ENCODE measurements around the gene ARSA.

ARSA gene

GRCh38 chr22:50579752-50580151, 48.2 kb downstream of the ARSA start:
- no peak for DNase-seq

GRCh38 chr22:50578776-50579310, 49.1 kb downstream of the ARSA start:
- DNase-seq, result no peak

GRCh38 chr22:50577987-50578775, 49.8 kb downstream of the ARSA start, which contains the start of gene CPT1B:
TSS of gene CPT1B (minus strand) at chr22:50578427. CDS start at chr22:50577915, 512 bp downstream.
- no peak for DNase-seq

GRCh38 chr22:50577697-50577986, 50.3 kb downstream of the ARSA start:
- DNase-seq, result no peak

- no peak for DNase-seq
Measured at GRCh38 chr22:50576806-50577696, 50.9 kb downstream of the ARSA start.

- DNase-seq, result peak; percentile 35
Measured at GRCh38 chr22:50576070-50576469, 51.9 kb downstream of the ARSA start.

- no peak for DNase-seq
Measured at GRCh38 chr22:50575426-50575941, 52.5 kb downstream of the ARSA start.
